ACC112 (cell line): ENCODE results near the gene HSPA4.
"Not testable (repeated sequence)": the region's sequence is repeated elsewhere in the genome, so short reads cannot be mapped to it uniquely, and the experiment has no call there.

ENCODE experiments used
- H2AFZ ChIP-seq: fragments of 200-600 bp; sonication (generic); one replicate; pipeline ENCODE4 v1.6.0; 2017; ENCODE audit warnings: antibody characterized with exemption, low read length; ENCODE audit not compliant: unreplicated experiment
- H3K27ac ChIP-seq: fragments of 200-600 bp; sonication (generic); 2 replicates; pipeline ENCODE4 v1.5.1; 2014; ENCODE audit warnings: low read depth, mild to moderate bottlenecking, antibody characterized with exemption, low read length, moderate library complexity
- H3K27me3 ChIP-seq: fragments of 200-600 bp; sonication (generic); 2 replicates; pipeline ENCODE4 v1.6.1; 2014; ENCODE audit warnings: mild to moderate bottlenecking, antibody characterized with exemption, low read length, moderate library complexity, mixed read lengths; ENCODE audit not compliant: insufficient read depth
- H3K36me3 ChIP-seq: fragments of 200-600 bp; sonication (generic); 2 replicates; pipeline ENCODE4 v1.6.1; 2016; ENCODE audit warnings: mild to moderate bottlenecking, antibody characterized with exemption, low read length, moderate library complexity, mixed read lengths; ENCODE audit not compliant: insufficient read depth
- H3K4me1 ChIP-seq: fragments of 200-600 bp; sonication (generic); one replicate; pipeline ENCODE4 v1.6.1; 2016; ENCODE audit warnings: low read length, mixed read lengths; ENCODE audit not compliant: insufficient read depth, unreplicated experiment, control insufficient read depth
- H3K4me3 ChIP-seq: fragments of 200-600 bp; sonication (generic); 2 replicates; pipeline ENCODE4 v1.5.1; 2014; ENCODE audit warnings: mild to moderate bottlenecking, low read depth, low read length
- H3K79me2 ChIP-seq: fragments of 200-600 bp; sonication (generic); one replicate; pipeline ENCODE4 v1.6.0; 2016; ENCODE audit warnings: low read length; ENCODE audit not compliant: control insufficient read depth, unreplicated experiment, insufficient read depth

Gene HSPA4

DNA sequence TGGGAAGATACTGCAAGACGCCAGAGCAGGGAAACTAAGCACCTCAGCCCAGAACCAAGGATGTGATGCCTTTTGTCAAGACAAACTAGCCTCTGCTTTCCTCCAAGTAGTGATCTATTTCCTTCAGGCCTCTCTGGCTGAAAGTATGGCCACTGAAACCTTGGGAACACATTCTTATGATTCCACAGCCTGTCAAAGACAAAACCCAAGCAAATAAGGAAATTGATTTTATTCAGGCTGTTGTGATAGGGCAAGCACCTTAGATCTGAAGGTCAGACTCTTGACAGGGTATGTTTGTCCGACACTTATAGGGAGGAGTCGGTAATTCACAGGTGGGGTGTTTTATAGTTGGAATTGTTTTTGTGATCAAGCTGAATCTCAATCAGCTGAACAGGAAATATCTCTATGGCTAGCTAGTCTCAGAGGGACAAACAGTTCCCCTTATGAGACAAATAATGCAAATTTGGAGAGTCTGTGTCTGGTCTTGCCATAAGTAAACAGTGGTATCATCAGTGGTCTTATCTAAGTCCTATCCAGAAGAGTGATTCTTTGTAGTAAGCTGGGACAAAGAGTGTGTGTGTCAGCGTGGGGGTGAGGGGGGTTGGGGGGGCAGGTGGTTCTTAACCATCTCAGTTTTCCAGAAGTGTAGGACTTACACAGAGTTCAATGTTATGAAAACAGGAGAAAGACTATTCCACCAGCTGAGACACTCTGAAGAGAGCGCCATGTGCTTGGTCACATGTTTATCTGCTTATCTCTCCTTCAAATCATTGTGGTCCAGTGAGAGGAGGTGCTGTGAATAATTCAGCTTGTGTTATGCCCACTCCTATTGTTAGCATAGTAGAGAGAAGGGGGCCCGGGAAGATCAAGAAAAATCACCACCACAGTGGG lies 18.7 kb upstream of the HSPA4 start:
- Histone ChIP-seq H3K4me3 (no peak overlapping the region), H3K79me2 (no peaks in the 10 kb centered on the region), H3K27me3 (no peaks in the 10 kb centered on the region), H3K36me3 (no peaks in the 10 kb centered on the region), H2AFZ (no peak overlapping the region), H3K4me1 (no peaks in the 10 kb centered on the region), H3K27ac (no peak overlapping the region)

- Histone ChIP-seq H2AFZ (no peak overlapping the region), H3K79me2 (no peaks in the 10 kb centered on the region), H3K27me3 (no peaks in the 10 kb centered on the region), H3K27ac (no peak overlapping the region), H3K4me3 (no peak overlapping the region), H3K36me3 (no peaks in the 10 kb centered on the region), H3K4me1 (no peaks in the 10 kb centered on the region)
Measured at GRCh38 chr5:133034064-133034463, 17.7 kb upstream of the HSPA4 start.

- H3K27ac ChIP-seq, result no peak overlapping the region
- H3K36me3 ChIP-seq, result no peaks in the 10 kb centered on the region
- no peaks in the 10 kb centered on the region for H3K4me1 ChIP-seq
- H3K79me2 ChIP-seq, result no peaks in the 10 kb centered on the region
- H2AFZ ChIP-seq, result no peak overlapping the region
- H3K27me3 ChIP-seq, result no peaks in the 10 kb centered on the region
- H3K4me3 ChIP-seq, result no peak overlapping the region
Measured at GRCh38 chr5:133035224-133035623, 16.6 kb upstream of the HSPA4 start.

DNA sequence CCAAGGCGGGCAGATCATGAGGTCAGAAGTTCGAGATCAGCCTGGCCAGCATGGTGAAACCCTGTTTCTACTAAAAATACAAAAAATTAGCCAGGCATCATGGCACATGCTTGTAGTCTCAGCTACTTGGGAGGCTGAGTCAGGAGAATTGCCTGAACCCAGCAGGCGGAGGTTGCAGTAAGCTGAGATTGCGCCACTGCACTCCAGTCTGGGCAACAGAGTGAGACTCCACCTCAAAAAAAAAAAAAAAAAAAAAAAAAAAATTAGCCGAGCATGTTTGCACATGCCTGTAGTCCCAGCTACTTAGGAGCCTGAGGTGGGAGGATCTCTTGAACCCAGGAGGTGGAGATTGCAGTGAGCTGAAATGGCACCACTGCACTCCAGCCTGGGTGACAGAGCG lies 15.1 kb upstream of the HSPA4 start:
- H3K27ac ChIP-seq, H2AFZ ChIP-seq, H3K4me1 ChIP-seq, H3K79me2 ChIP-seq, H3K27me3 ChIP-seq, H3K4me3 ChIP-seq, H3K36me3 ChIP-seq: not testable (repeated sequence)

DNA sequence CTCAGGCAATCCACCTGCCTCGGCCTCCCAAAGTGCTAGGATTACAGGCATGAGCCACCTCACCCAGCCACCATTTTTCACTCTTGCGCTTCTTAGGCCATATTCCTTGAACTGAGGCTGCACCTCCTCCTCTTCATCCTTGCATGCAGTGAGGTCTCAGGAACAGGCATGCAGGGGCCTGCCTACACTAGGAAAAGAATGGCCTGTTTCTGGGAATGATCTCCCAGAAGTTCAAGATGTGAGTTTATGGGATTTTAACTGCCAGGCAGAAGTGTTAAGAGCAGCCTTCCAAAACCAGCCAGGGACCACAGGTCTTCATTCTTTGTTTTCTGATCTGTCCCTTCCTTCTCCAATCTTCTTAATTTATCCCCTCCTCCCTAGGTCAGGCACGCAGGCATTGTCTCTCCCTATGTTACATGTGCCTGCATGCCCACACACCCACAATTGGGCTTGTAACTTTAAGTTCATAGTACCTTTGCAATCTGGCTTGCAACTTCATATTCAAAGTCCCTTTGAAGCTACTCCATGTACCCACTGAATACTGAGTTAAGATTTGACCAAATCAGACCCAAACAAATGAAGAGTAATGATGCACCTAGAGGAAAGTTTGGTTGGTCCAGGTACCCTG lies 10.5 kb upstream of the HSPA4 start:
- Histone ChIP-seq H3K27ac (no peak overlapping the region), H2AFZ (no peak overlapping the region), H3K4me1 (no peaks in the 10 kb centered on the region), H3K4me3 (no peak overlapping the region), H3K79me2 (no peaks in the 10 kb centered on the region), H3K36me3 (no peaks in the 10 kb centered on the region), H3K27me3 (no peaks in the 10 kb centered on the region)

DNA sequence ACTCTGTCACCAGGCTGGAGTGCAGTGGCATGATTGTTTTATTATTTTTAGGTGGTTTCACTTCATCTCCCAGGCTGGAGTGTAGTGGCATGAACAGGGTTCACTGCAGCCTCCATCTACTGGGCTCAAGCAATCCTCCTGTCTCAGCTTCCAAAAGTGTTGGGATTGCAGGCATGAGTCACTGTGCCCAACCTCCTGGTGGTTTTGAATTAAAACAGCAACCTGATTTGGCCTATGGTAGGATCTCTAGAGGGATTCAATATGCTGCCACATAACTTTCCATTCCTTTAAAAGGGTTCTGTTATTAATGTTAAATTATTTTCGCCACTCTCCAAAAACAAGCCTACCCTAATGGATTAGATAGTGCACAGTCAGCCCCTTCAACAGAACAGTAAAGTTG lies 9.9 kb upstream of the HSPA4 start:
- Histone ChIP-seq H2AFZ (no peak overlapping the region), H3K27ac (no peak overlapping the region)

DNA sequence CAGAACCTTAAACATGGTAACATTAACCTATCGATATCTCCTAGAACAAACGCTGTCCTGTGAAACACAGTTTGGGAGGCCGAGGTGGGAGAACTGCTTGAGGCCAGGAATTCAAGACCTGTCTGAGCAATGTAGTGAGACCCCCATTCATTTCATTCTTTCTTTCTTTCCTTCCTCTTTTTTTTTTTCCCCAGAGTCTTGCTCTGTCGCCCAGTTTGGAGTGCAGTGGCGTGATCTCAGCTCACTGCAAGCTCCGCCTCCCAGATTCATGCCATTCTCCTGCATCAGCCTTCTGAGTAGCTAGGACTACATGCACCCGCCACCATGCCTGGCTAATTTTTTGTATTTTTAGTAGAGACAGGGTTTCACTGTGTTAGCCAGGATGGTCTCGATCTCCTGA lies 5.3 kb upstream of the HSPA4 start:
- H3K79me2 ChIP-seq, result peaks cover 11% of the 10 kb centered on the region
- H3K4me1 ChIP-seq, result peaks cover 20% of the 10 kb centered on the region
- not testable (repeated sequence) for H3K27ac ChIP-seq, H3K36me3 ChIP-seq, H3K4me3 ChIP-seq, H2AFZ ChIP-seq, H3K27me3 ChIP-seq

More for the DNA sequence above, 9.9 kb upstream of the HSPA4 start:
- no peak overlapping the region for H3K4me3 ChIP-seq
- H3K79me2 ChIP-seq, result no peaks in the 10 kb centered on the region
- H3K4me1 ChIP-seq, result no peaks in the 10 kb centered on the region
- H3K27me3 ChIP-seq, result no peaks in the 10 kb centered on the region
- H3K36me3 ChIP-seq, result no peaks in the 10 kb centered on the region

- peaks cover 16% of the 10 kb centered on the region for H3K79me2 ChIP-seq
- H3K4me1 ChIP-seq, result peaks cover 20% of the 10 kb centered on the region
- H2AFZ ChIP-seq, result no peak overlapping the region
- H3K4me3 ChIP-seq, result no peak overlapping the region
- H3K27me3 ChIP-seq, result no peaks in the 10 kb centered on the region
- H3K36me3 ChIP-seq, result no peaks in the 10 kb centered on the region
- no peak overlapping the region for H3K27ac ChIP-seq
Measured at GRCh38 chr5:133047404-133047803, 4.4 kb upstream of the HSPA4 start.

GRCh38 chr5:133048993-133049725 lies 2.7 kb upstream of the HSPA4 start:
- H3K4me3 ChIP-seq, result peak overlapping the region; percentile 41
- H3K79me2 ChIP-seq, result peaks cover 33% of the 10 kb centered on the region
- H2AFZ ChIP-seq, result peak overlapping the region; percentile 34
- H3K27ac ChIP-seq, result peak overlapping the region; percentile 33
- no peaks in the 10 kb centered on the region for H3K27me3 ChIP-seq
- H3K4me1 ChIP-seq, result peaks cover 20% of the 10 kb centered on the region
- H3K36me3 ChIP-seq, result no peaks in the 10 kb centered on the region

DNA sequence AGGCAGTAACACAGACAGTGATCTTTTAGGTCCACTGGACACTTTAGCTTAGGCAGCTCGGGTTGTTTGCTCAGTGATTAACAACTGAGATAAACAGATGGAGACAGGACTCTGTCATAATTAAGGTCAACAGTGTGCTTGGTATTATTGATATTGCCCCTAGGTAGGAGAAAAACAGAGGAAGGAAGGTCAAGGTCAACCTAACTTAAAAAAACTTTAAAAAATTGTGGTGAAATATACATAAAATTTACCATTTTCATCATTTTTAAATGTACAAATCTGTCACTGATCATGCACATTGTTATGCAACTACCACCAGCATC lies 2.1 kb upstream of the HSPA4 start:
- Histone ChIP-seq H2AFZ (peak overlapping the region; percentile 34), H3K36me3 (no peaks in the 10 kb centered on the region), H3K79me2 (peaks cover 39% of the 10 kb centered on the region), H3K4me1 (peaks cover 24% of the 10 kb centered on the region), H3K27me3 (no peaks in the 10 kb centered on the region), H3K4me3 (peak overlapping the region; percentile 41), H3K27ac (peak overlapping the region; percentile 33)
